ENCODE results near the gene ETV5. TPM values are rescaled to one million over a fixed set of nuclear protein-coding genes. Genes with fewer than 3 reads are reported as not detected.

The ETV5 gene
- total and polyA plus RNA-seq, 2 donors from 2014 or later = 5.1 to 34.6 TPM

DNA sequence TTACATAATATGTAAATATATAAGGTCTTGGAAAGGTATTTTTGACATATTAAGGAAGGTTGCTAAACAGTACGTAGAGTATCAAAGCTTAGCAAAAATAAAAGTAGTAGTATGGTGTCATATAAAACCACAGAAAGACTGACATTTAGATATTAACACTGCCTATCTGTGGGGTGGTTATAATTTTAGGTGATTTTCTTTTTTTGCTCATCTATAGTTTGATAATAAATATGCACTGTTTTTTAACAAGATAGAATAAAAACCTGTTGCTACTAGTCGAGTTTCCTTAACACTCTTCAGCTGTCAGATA, 40.7 kb downstream of the ETV5 start:
- DNase-seq = no peak
- H3K27ac ChIP-seq (ENCODE audit: low read depth in 2 of 2, low read length in 2 of 2) = no peak overlapping the region
- no peak overlapping the region for H3K9ac ChIP-seq (ENCODE audit: low read length in 3 of 3)
- no peak overlapping the region for H3K4me3 ChIP-seq (ENCODE audit: low read length in 3 of 3)
- H3K9me3 ChIP-seq (ENCODE audit: control insufficient read depth in 2 of 3, insufficient read depth in 1 of 3, low read length in 3 of 3) = no peaks in the 10 kb centered on the region
- TF ChIP-seq, protein P1, sequence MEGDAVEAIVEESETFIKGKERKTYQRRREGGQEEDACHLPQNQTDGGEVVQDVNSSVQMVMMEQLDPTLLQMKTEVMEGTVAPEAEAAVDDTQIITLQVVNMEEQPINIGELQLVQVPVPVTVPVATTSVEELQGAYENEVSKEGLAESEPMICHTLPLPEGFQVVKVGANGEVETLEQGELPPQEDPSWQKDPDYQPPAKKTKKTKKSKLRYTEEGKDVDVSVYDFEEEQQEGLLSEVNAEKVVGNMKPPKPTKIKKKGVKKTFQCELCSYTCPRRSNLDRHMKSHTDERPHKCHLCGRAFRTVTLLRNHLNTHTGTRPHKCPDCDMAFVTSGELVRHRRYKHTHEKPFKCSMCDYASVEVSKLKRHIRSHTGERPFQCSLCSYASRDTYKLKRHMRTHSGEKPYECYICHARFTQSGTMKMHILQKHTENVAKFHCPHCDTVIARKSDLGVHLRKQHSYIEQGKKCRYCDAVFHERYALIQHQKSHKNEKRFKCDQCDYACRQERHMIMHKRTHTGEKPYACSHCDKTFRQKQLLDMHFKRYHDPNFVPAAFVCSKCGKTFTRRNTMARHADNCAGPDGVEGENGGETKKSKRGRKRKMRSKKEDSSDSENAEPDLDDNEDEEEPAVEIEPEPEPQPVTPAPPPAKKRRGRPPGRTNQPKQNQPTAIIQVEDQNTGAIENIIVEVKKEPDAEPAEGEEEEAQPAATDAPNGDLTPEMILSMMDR (IDR thresholded peaks at IDR 0.05; ENCODE audit: borderline replicate concordance, extremely low read depth, insufficient read depth) = no peak
- FAIRE-seq = no peak
- intact Hi-C loops (cut with DNase I) = no loop called here
- H3K36me3 ChIP-seq (ENCODE audit: control insufficient read depth in 2 of 3, insufficient read depth in 3 of 3, low read length in 3 of 3) = no peaks in the 10 kb centered on the region
- no peaks in the 10 kb centered on the region for H3K4me1 ChIP-seq (ENCODE audit: control insufficient read depth in 2 of 3, insufficient read depth in 2 of 3, low read depth in 1 of 3, low read length in 3 of 3)
- H3K27me3 ChIP-seq (ENCODE audit: control insufficient read depth, insufficient read depth, low read length) = no peaks in the 10 kb centered on the region

- H3K9me3 ChIP-seq (ENCODE audit: control insufficient read depth in 2 of 3, insufficient read depth in 1 of 3, low read length in 3 of 3) = no peaks in the 10 kb centered on the region
- intact Hi-C loops (cut with DNase I) = no loop called here
- H3K9ac ChIP-seq (ENCODE audit: low read length in 3 of 3) = no peak overlapping the region
- FAIRE-seq (no peak), DNase-seq (no peak)
- no peak overlapping the region for H3K27ac ChIP-seq (ENCODE audit: low read depth in 2 of 2, low read length in 2 of 2)
- no peaks in the 10 kb centered on the region for H3K4me1 ChIP-seq (ENCODE audit: control insufficient read depth in 2 of 3, insufficient read depth in 2 of 3, low read depth in 1 of 3, low read length in 3 of 3)
- H3K27me3 ChIP-seq (ENCODE audit: control insufficient read depth, insufficient read depth, low read length) = no peaks in the 10 kb centered on the region
- H3K36me3 ChIP-seq (ENCODE audit: control insufficient read depth in 2 of 3, insufficient read depth in 3 of 3, low read length in 3 of 3) = no peaks in the 10 kb centered on the region
- no peak overlapping the region for H3K4me3 ChIP-seq (ENCODE audit: low read length in 3 of 3)
- TF ChIP-seq, protein P1 (IDR thresholded peaks at IDR 0.05; ENCODE audit: borderline replicate concordance, extremely low read depth, insufficient read depth) = no peak
These were observed 41.3 kb downstream of the ETV5 start for GRCh38 chr3:186067360-186068242.

GRCh38 chr3:186060222-186060621, 48.7 kb downstream of the ETV5 start:
- no peak overlapping the region for H3K27ac ChIP-seq (ENCODE audit: low read depth in 2 of 2, low read length in 2 of 2)
- no peaks in the 10 kb centered on the region for H3K4me1 ChIP-seq (ENCODE audit: control insufficient read depth in 2 of 3, insufficient read depth in 2 of 3, low read depth in 1 of 3, low read length in 3 of 3)
- H3K9me3 ChIP-seq (ENCODE audit: control insufficient read depth in 2 of 3, insufficient read depth in 1 of 3, low read length in 3 of 3) = no peaks in the 10 kb centered on the region
- no peak overlapping the region for H3K4me3 ChIP-seq (ENCODE audit: low read length in 3 of 3)
- DNase-seq (no peak), FAIRE-seq (no peak)
- peaks cover 2 to 10% (median 9%) of the 10 kb centered on the region in 3 donors for H3K36me3 ChIP-seq (ENCODE audit: control insufficient read depth in 2 of 3, insufficient read depth in 3 of 3, low read length in 3 of 3)
- intact Hi-C loops (cut with DNase I) = no loop called here
- no peaks in the 10 kb centered on the region for H3K27me3 ChIP-seq (ENCODE audit: control insufficient read depth, insufficient read depth, low read length)
- no peak overlapping the region for H3K9ac ChIP-seq (ENCODE audit: low read length in 3 of 3)
- TF ChIP-seq, protein P1 (IDR thresholded peaks at IDR 0.05; ENCODE audit: borderline replicate concordance, extremely low read depth, insufficient read depth) = no peak

All from kidney (tissue), 14 donors.